HG03520 (cell line): ENCODE results near the gene ZNF800.

Experiments used
- ATAC-seq: cut with Tn5 transposase; IDR thresholded peaks from one replicate; pipeline ENCODE4 v1.9.1; 2021; ENCODE audit warnings: mild to moderate bottlenecking, moderate library complexity; ENCODE audit not compliant: unreplicated experiment

ZNF800 gene

GRCh38 chr7:127350586-127350985, 41.9 kb downstream of the ZNF800 start:
- ATAC-seq: no peak

DNA sequence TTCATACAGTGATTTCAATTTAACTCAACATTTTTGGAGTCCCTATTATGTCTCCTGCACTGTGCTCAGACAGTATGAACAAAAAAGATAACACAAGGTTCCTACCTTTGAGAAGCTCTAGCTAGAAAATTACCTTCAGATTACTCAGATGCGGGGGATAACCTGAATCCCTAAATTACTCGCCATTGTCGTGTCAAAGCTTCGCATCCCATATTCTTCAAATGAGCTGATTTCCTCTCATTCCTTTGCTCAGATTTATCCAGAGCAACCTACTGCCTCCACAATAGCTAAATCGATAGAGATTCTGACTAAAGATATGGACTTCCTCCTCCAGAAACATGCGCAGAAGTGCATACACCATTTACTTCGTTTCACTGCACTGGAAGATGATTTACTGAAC, 42.6 kb downstream of the ZNF800 start:
- no peak for ATAC-seq

DNA sequence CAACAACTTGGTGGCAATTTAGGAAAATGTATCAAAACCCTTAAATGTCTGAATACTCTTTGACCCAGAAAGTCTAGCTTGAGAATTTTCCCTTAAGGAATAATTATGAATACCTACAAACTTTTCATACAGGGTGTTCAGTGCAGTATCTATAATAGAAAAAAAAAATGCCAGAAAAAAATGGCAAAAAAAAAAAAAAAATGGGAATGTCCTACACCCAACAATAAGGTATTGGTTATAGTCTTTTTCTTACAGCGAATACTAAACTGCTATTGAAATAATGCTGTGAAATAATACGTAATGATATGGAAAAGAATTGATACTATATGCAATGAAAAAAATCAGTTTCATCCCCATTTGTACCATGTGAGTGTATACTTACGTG, 44.3 kb downstream of the ZNF800 start:
- ATAC-seq: no peak

- peak; percentile 98 for ATAC-seq
Measured at GRCh38 chr7:127347567-127348246, 44.8 kb downstream of the ZNF800 start.

DNA sequence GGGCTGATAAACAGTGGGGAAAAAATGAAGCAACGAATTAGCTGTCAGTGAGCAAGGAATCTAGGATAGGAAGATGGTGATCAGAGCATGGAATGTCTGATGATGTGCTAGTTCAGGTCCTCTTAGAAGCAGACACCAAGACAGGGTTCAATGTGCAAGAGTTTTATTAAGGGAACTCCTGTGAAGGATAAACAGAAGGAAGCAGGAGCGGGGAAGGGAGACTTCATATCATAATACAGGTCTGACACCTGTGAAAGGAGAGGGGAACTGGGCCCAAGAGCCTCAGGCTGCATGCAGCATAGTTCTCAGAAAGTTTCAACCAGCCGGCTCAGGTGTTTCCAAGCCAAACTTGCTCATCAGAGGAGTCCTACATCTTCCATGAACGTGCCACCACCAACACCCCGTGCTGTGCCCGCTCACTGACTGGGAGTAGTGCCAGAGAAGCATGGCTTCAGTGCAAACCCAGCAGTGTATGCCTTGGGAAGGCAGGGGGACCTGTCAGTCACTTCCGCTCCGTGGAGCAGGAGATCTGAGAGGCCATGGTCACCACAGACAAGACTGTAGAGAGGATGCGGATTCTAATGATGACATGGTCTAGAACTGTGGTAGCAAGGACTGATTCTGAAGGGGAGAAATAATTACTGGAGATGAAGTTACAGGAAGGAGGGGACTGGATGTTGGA, 45.8 kb downstream of the ZNF800 start:
- ATAC-seq: no peak

DNA sequence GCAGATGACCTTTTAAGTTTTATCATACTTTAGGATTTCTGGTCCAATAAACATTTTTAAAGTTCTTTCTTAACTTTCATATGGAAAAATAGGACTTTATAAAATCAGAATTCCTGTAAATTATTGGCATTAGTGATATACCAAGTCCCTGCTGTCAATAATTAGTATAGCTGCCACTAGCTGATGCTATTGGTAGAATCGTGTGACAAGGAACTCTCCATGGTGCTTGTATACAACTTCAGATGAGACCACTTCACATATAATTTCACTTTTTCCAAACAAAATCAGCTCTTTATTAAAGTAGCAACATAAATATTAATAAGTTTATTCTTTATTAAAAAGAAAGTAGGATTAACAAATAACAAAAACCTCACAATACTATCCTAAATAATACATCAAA, 49.9 kb downstream of the ZNF800 start:
- ATAC-seq: no peak

DNA sequence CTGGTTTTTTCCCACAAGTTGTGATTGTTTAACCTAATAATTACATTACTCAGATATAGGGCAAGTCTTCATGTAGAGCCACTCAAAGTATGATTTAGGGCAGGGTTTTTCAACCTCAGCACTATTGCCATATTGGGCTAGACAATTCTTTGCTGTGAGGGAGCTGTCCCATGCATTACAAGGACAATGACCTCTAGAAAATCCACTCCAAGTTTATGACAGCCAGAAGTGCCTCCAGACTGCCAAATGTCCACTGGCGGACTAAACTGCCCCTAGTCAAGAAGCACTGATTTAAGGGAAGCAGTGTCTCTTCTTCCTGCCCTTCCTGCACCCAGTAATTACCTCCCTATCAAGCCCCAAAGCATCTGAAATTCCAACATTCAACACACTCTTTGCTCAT, 54.4 kb downstream of the ZNF800 start:
- no peak for ATAC-seq

DNA sequence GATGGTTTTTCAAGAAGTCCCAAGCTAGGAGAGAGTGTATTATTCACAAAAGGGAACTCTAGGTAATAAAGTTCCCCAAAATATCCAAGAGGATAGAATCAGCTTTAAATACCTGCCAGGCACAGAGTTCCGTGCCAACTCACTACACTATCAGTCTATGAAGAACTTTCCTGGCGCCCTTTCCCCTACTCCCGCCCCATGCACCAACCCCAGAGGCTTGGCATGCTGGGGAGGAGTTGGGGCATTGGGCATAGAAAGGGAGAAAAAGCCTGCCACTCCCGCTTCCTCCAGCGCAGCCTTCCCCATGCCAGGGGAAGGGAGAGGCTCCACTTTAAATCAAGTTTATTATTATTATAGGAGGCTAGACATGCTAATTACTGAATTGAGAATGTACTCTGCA, 54.9 kb downstream of the ZNF800 start:
- no peak for ATAC-seq

DNA sequence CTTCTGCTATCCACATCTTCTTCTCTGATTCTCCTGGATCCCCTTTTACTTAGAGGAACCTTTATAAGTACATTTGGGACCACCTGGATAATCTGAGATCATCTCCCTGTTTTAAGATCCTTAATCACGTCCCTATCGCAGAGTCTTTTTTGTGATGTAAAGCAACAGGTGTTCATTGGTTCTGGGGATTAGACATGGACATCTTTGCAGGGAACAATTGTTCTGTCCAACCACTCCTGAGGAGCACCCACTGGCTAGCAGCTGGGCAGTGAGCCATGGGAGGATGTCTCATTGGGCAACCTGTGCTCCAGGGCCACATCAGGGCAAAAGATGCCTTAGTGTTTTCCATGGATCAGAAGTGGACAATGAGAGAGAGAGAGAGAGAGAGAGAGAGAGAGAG, 56.0 kb downstream of the ZNF800 start:
- ATAC-seq: no peak

DNA sequence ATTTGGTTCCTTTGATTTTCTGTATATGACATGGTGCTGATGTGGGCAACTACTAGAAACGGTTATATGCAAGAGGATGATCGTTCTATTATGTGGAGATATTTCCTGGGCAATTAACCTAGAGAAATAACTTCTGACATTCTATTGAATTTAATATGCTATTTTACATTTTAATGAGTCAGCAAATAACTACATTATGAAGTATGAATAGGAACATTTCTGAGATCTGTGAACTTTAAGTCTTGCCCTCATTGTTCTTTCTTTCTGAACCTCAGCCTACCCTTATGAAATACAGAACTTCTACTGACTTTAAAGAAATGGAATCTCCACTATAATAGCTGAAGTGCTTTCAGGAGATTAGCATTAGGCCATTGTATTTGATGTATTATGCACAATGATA, 59.6 kb downstream of the ZNF800 start:
- ATAC-seq: no peak

DNA sequence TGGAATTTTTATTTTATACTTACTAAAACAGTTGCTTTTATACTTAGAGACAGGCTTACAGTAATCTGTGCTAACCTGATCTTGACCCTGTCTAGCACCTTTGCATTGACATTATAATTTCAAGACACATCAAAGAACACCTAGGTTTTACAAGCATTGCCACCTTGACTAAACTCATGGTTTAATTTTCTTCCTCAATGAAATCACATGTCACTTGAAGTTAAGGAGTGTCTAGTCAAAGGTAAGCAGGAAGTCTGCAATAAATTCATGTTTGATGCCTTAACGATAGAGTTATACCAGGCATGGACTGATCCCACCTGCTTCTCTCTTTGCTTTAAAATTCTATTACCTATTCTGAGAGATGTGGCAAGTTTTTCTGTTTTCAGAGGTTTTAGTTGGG, 62.4 kb downstream of the ZNF800 start:
- no peak for ATAC-seq

DNA sequence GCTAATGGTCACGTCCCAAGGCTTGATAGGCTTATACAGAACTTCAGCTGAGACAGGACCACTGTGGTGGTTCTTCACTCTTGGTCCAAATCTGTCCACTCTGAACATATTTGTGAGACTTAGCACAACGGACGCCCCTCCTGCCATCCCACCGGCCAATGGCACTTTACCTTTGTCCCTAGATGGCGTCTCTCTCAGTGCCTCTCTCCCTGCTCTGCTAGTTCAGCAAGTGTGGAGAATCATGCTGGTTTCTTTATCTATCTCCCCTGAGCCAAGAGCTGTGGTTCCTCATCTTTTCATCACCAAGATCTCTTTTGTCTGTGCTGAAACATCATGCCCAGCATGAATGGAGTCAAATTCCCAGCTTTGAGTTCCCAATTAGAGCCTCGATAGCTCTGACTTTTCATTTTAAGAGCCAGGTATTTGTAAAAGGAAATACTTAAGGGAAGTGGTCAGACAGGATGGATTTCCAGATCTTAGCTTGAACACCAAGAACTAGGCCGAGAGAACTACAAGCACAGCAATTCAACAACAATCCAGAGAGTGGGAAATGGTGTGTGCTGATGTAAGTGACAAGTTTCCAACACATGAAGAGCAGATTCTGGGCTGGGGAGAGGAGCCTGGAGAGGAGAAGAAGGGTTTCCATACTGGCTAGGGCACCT, 69.5 kb downstream of the ZNF800 start:
- ATAC-seq: no peak

GRCh38 chr7:127322351-127322750, 70.2 kb downstream of the ZNF800 start:
- ATAC-seq: no peak

- ATAC-seq: no peak
Measured at GRCh38 chr7:127320974-127321373, 71.5 kb downstream of the ZNF800 start.
